Measurements from ENCODE around the gene SNX9.
A peak's percentile ranks its signal among the peaks of the same experiment; 100 is the strongest.

Gene SNX9

DNA sequence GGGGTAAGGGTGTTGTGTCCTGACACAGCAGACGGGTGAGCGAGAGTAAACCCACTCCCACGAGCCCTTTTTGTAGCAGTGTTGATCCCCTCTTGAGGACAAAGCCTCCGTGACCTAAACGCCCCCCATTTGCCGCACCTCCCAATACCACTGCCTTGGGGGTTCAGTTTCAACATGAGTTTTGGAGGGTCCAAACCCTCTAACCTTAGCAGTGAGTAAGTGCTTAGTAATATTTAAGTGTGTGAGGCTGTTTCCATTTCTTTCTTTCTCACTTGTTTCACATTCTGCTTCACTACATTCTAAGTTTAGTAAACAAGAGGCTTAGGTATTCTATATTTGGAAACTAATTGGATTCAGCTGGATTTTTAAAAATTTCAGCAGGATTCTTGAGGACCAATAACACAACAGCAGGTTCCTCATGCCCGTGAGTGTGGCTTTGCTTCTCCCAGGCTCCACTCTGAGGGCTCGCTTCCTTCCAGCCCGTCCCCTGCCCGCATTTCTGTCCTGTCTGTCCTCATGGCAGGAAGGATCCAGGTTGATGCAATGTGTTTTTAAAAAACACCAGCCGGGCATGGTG, 41.2 kb downstream of the SNX9 start:
- H2AFZ ChIP-seq (ENCODE audit: low read depth, low read length), result no peak overlapping the region
- no peak overlapping the region for H4K91ac ChIP-seq (ENCODE audit: low read length)
- no peak overlapping the region for H2BK12ac ChIP-seq (ENCODE audit: low read length in 2 of 2)
- H3K9me3 ChIP-seq (ENCODE audit: control insufficient read depth, low read length), result no peaks in the 10 kb centered on the region
- 97% methylated on average over 11 of the region's 11 CpGs for WGBS
- no peak overlapping the region for H3K27ac ChIP-seq (ENCODE audit: low read length, poor library complexity, severe bottlenecking)
- DNase-seq, result peak; percentile 34
- no peak overlapping the region for H3K23ac ChIP-seq (ENCODE audit: low read length in 2 of 2)
- no peaks in the 10 kb centered on the region for H3K27me3 ChIP-seq (ENCODE audit: control insufficient read depth in 1 of 2, insufficient read depth in 1 of 2, low read length in 2 of 2)
- peaks cover 10% of the 10 kb centered on the region for H3K4me1 ChIP-seq (ENCODE audit: control insufficient read depth, insufficient read depth, low read depth, low read length)
- H3K4me2 ChIP-seq (ENCODE audit: low read length, poor library complexity, severe bottlenecking), result no peak overlapping the region
- H3K18ac ChIP-seq (ENCODE audit: low read depth in 1 of 2, low read length in 2 of 2), result no peak overlapping the region
- H3K9ac ChIP-seq (ENCODE audit: low read length), result no peak overlapping the region
- peaks cover 7 to 47% of the 10 kb centered on the region in 2 experiments for H3K36me3 ChIP-seq (ENCODE audit: control insufficient read depth in 1 of 2, insufficient read depth in 2 of 2, low read depth in 1 of 2, low read length in 2 of 2)
- H3K79me1 ChIP-seq (replicated peaks; ENCODE audit: low read length, poor library complexity, severe bottlenecking), result peaks cover 9% of the 10 kb centered on the region
- H4K8ac ChIP-seq (ENCODE audit: low read length), result no peak overlapping the region
- H3K4me3 ChIP-seq (ENCODE audit: insufficient read depth in 1 of 2, low read depth in 1 of 2, low read length in 2 of 2), result no peak overlapping the region
- H2BK120ac ChIP-seq (ENCODE audit: low read depth, low read length), result no peak overlapping the region
- H3K14ac ChIP-seq (ENCODE audit: low read length in 2 of 2), result no peak overlapping the region
- H2BK15ac ChIP-seq (ENCODE audit: low read depth, poor library complexity, severe bottlenecking), result no peak overlapping the region
- no peak overlapping the region for H2BK5ac ChIP-seq (ENCODE audit: low read depth, low read length, poor library complexity, severe bottlenecking)
- H2AK5ac ChIP-seq (ENCODE audit: low read length, severe bottlenecking), result no peak overlapping the region
- H3K4ac ChIP-seq (ENCODE audit: low read depth in 1 of 2, low read length in 2 of 2), result no peak overlapping the region

DNA sequence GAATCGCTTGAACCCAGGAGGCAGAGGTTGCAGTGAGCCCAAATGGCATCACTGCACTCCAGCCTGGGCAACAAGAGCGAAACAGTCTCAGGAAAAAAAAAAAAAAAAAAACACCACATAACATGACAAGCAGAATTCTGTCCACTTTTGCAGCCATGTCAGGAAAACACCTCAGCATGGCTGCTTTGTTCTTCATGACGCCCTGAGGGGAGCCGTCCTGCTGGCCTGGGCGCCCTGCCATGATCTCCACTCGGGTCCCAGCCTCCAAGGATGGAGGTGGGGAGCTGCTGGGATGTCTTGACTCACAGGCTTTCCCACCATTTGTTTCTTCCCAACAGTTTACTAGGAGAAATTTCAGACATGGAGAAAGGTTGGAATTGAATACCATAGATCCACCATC, 42.2 kb downstream of the SNX9 start:
- H2BK120ac ChIP-seq (ENCODE audit: low read depth, low read length), result no peak overlapping the region
- no peaks in the 10 kb centered on the region for H3K9me3 ChIP-seq (ENCODE audit: control insufficient read depth, low read length)
- H3K23ac ChIP-seq (ENCODE audit: low read length in 2 of 2), result peak overlapping the region in 1 of 2 experiments; percentile 30
- H2BK12ac ChIP-seq (ENCODE audit: low read length in 2 of 2), result peak overlapping the region in 1 of 2 experiments; percentile 50
- H4K8ac ChIP-seq (ENCODE audit: low read length), result no peak overlapping the region
- H4K91ac ChIP-seq (ENCODE audit: low read length), result peak overlapping the region; percentile 75
- no peak overlapping the region for H2BK15ac ChIP-seq (ENCODE audit: low read depth, poor library complexity, severe bottlenecking)
- no peak overlapping the region for H3K4me2 ChIP-seq (ENCODE audit: low read length, poor library complexity, severe bottlenecking)
- H2AK5ac ChIP-seq (ENCODE audit: low read length, severe bottlenecking), result no peak overlapping the region
- H3K27ac ChIP-seq (ENCODE audit: low read length, poor library complexity, severe bottlenecking), result no peak overlapping the region
- no peak overlapping the region for H3K4ac ChIP-seq (ENCODE audit: low read depth in 1 of 2, low read length in 2 of 2)
- no peaks in the 10 kb centered on the region for H3K27me3 ChIP-seq (ENCODE audit: control insufficient read depth in 1 of 2, insufficient read depth in 1 of 2, low read length in 2 of 2)
- H3K14ac ChIP-seq (ENCODE audit: low read length in 2 of 2), result no peak overlapping the region
- no peak overlapping the region for H2AFZ ChIP-seq (ENCODE audit: low read depth, low read length)
- H2BK5ac ChIP-seq (ENCODE audit: low read depth, low read length, poor library complexity, severe bottlenecking), result no peak overlapping the region
- peaks cover 16 to 53% of the 10 kb centered on the region in 2 experiments for H3K36me3 ChIP-seq (ENCODE audit: control insufficient read depth in 1 of 2, insufficient read depth in 2 of 2, low read depth in 1 of 2, low read length in 2 of 2)
- no peak for DNase-seq
- WGBS, result 100% methylated on average over 6 of the region's 6 CpGs
- H3K4me1 ChIP-seq (ENCODE audit: control insufficient read depth, insufficient read depth, low read depth, low read length), result peaks cover 12% of the 10 kb centered on the region
- H3K18ac ChIP-seq (ENCODE audit: low read depth in 1 of 2, low read length in 2 of 2), result no peak overlapping the region
- no peak overlapping the region for H3K9ac ChIP-seq (ENCODE audit: low read length)
- no peak overlapping the region for H3K4me3 ChIP-seq (ENCODE audit: insufficient read depth in 1 of 2, low read depth in 1 of 2, low read length in 2 of 2)
- H3K79me1 ChIP-seq (replicated peaks; ENCODE audit: low read length, poor library complexity, severe bottlenecking), result peaks cover 10% of the 10 kb centered on the region

DNA sequence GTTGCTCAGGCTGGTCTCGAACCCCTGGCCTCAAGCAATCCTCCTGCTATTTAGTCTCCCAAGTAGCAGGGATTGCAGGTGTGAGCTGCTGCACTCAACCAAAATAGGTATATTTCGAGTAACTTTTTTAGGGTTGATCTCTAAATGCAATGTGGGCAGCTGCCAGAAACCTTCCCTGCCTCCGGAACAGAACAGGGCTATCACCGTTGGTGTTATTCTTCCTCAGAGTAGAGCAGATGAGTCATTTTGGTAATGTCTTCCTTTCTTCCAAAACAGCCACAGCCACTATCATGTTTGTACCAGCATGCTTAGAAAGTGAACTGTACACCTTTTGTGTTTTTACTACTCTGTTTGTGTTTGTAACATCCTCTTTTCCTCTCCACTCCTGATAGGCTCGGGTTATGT, 44.1 kb downstream of the SNX9 start:
- Histone ChIP-seq H3K14ac (ENCODE audit: low read length in 2 of 2) (no peak overlapping the region), H2BK120ac (ENCODE audit: low read depth, low read length) (no peak overlapping the region), H4K8ac (ENCODE audit: low read length) (no peak overlapping the region), H2AK5ac (ENCODE audit: low read length, severe bottlenecking) (no peak overlapping the region), H3K27me3 (ENCODE audit: control insufficient read depth in 1 of 2, insufficient read depth in 1 of 2, low read length in 2 of 2) (no peaks in the 10 kb centered on the region), H3K4me2 (ENCODE audit: low read length, poor library complexity, severe bottlenecking) (no peak overlapping the region), H3K4ac (ENCODE audit: low read depth in 1 of 2, low read length in 2 of 2) (no peak overlapping the region), H2AFZ (ENCODE audit: low read depth, low read length) (no peak overlapping the region), H3K9me3 (ENCODE audit: control insufficient read depth, low read length) (no peaks in the 10 kb centered on the region), H3K4me3 (ENCODE audit: insufficient read depth in 1 of 2, low read depth in 1 of 2, low read length in 2 of 2) (peak overlapping the region in 1 of 2 experiments; percentile 53), H4K91ac (ENCODE audit: low read length) (no peak overlapping the region), H3K27ac (ENCODE audit: low read length, poor library complexity, severe bottlenecking) (peak overlapping the region; percentile 41), H3K9ac (ENCODE audit: low read length) (peak overlapping the region; percentile 50), H2BK5ac (ENCODE audit: low read depth, low read length, poor library complexity, severe bottlenecking) (no peak overlapping the region), H2BK12ac (ENCODE audit: low read length in 2 of 2) (no peak overlapping the region), H3K36me3 (ENCODE audit: control insufficient read depth in 1 of 2, insufficient read depth in 2 of 2, low read depth in 1 of 2, low read length in 2 of 2) (peaks cover 25 to 69% of the 10 kb centered on the region in 2 experiments), H3K23ac (ENCODE audit: low read length in 2 of 2) (no peak overlapping the region), H2BK15ac (ENCODE audit: low read depth, poor library complexity, severe bottlenecking) (no peak overlapping the region), H3K79me1 (replicated peaks; ENCODE audit: low read length, poor library complexity, severe bottlenecking) (peaks cover 19% of the 10 kb centered on the region), H3K18ac (ENCODE audit: low read depth in 1 of 2, low read length in 2 of 2) (no peak overlapping the region), H3K4me1 (ENCODE audit: control insufficient read depth, insufficient read depth, low read depth, low read length) (peaks cover 11% of the 10 kb centered on the region)
- 59% methylated on average over 5 of the region's 5 CpGs for WGBS
- DNase-seq, result peak; percentile 47

DNA sequence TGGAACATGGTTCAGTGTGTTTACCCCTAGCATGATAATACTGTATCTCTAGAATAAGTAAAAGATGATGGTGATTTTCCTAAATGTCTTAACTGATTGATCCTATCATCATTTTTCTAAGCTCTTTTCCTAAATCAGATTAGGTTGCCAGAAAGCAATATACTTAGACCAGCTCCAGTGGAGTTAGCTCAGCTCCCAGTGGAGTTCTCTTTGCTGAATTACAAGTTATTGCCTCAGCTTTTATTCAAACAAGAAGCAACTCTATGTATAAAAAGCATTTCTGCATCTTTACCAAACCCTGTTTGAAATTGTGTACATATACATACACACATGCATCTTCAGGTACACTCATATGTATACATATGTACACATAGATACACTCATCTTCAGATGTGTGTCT, 44.9 kb downstream of the SNX9 start:
- Histone ChIP-seq H3K9me3 (ENCODE audit: control insufficient read depth, low read length) (no peaks in the 10 kb centered on the region), H2AFZ (ENCODE audit: low read depth, low read length) (no peak overlapping the region)
- DNase-seq, result no peak

More for the DNA sequence above, 44.9 kb downstream of the SNX9 start:
- Histone ChIP-seq H3K4me1 (ENCODE audit: control insufficient read depth, insufficient read depth, low read depth, low read length) (peaks cover 16% of the 10 kb centered on the region), H3K27me3 (ENCODE audit: control insufficient read depth in 1 of 2, insufficient read depth in 1 of 2, low read length in 2 of 2) (no peaks in the 10 kb centered on the region), H3K79me1 (replicated peaks; ENCODE audit: low read length, poor library complexity, severe bottlenecking) (peaks cover 22% of the 10 kb centered on the region), H3K18ac (ENCODE audit: low read depth in 1 of 2, low read length in 2 of 2) (no peak overlapping the region), H2BK5ac (ENCODE audit: low read depth, low read length, poor library complexity, severe bottlenecking) (no peak overlapping the region), H3K4me2 (ENCODE audit: low read length, poor library complexity, severe bottlenecking) (no peak overlapping the region), H3K23ac (ENCODE audit: low read length in 2 of 2) (no peak overlapping the region), H3K4ac (ENCODE audit: low read depth in 1 of 2, low read length in 2 of 2) (no peak overlapping the region), H2BK12ac (ENCODE audit: low read length in 2 of 2) (no peak overlapping the region), H4K8ac (ENCODE audit: low read length) (no peak overlapping the region), H2BK120ac (ENCODE audit: low read depth, low read length) (no peak overlapping the region), H4K91ac (ENCODE audit: low read length) (no peak overlapping the region), H2AK5ac (ENCODE audit: low read length, severe bottlenecking) (no peak overlapping the region), H3K36me3 (ENCODE audit: control insufficient read depth in 1 of 2, insufficient read depth in 2 of 2, low read depth in 1 of 2, low read length in 2 of 2) (peaks cover 28 to 75% of the 10 kb centered on the region in 2 experiments), H3K4me3 (ENCODE audit: insufficient read depth in 1 of 2, low read depth in 1 of 2, low read length in 2 of 2) (peak overlapping the region in 1 of 2 experiments; percentile 53), H3K27ac (ENCODE audit: low read length, poor library complexity, severe bottlenecking) (no peak overlapping the region), H2BK15ac (ENCODE audit: low read depth, poor library complexity, severe bottlenecking) (no peak overlapping the region), H3K14ac (ENCODE audit: low read length in 2 of 2) (no peak overlapping the region), H3K9ac (ENCODE audit: low read length) (peak overlapping the region; percentile 50)
